ENCODE results near the gene HS3ST5. TPM values are rescaled to one million over a fixed set of nuclear protein-coding genes. Genes with fewer than 3 reads are reported as not detected.

HS3ST5 gene
- total RNA-seq, 1 experiment from 2014 or later: 8.7 TPM

DNA sequence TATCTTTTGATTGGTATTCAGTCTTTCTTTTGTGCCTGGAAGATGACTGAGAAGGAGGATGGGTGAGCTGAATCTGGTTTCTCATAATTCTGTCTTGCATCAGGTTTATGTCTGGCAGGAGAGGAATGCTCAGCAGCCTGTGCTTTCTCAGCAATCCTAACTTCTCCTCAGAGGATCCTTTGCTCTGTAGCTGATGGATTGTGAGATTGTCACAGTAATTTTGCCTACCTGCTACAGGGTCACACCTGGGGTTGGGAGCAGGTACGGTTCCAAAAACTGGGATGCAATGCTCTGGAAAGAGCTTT lies 2.1 kb upstream of the HS3ST5 start (continued):
- TF ChIP-seq, protein P1, sequence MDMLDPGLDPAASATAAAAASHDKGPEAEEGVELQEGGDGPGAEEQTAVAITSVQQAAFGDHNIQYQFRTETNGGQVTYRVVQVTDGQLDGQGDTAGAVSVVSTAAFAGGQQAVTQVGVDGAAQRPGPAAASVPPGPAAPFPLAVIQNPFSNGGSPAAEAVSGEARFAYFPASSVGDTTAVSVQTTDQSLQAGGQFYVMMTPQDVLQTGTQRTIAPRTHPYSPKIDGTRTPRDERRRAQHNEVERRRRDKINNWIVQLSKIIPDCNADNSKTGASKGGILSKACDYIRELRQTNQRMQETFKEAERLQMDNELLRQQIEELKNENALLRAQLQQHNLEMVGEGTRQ (CRISPR knock-in tag; IDR thresholded peaks at IDR 0.05): no peak
- TF ChIP-seq KAT7 (CRISPR knock-in tag; IDR thresholded peaks at IDR 0.05; ENCODE audit: borderline replicate concordance): no peak
- TF ChIP-seq, protein P2, sequence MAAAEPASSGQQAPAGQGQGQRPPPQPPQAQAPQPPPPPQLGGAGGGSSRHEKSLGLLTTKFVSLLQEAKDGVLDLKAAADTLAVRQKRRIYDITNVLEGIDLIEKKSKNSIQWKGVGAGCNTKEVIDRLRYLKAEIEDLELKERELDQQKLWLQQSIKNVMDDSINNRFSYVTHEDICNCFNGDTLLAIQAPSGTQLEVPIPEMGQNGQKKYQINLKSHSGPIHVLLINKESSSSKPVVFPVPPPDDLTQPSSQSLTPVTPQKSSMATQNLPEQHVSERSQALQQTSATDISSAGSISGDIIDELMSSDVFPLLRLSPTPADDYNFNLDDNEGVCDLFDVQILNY (CRISPR knock-in tag; IDR thresholded peaks at IDR 0.05): no peak
- TF ChIP-seq, protein P3, sequence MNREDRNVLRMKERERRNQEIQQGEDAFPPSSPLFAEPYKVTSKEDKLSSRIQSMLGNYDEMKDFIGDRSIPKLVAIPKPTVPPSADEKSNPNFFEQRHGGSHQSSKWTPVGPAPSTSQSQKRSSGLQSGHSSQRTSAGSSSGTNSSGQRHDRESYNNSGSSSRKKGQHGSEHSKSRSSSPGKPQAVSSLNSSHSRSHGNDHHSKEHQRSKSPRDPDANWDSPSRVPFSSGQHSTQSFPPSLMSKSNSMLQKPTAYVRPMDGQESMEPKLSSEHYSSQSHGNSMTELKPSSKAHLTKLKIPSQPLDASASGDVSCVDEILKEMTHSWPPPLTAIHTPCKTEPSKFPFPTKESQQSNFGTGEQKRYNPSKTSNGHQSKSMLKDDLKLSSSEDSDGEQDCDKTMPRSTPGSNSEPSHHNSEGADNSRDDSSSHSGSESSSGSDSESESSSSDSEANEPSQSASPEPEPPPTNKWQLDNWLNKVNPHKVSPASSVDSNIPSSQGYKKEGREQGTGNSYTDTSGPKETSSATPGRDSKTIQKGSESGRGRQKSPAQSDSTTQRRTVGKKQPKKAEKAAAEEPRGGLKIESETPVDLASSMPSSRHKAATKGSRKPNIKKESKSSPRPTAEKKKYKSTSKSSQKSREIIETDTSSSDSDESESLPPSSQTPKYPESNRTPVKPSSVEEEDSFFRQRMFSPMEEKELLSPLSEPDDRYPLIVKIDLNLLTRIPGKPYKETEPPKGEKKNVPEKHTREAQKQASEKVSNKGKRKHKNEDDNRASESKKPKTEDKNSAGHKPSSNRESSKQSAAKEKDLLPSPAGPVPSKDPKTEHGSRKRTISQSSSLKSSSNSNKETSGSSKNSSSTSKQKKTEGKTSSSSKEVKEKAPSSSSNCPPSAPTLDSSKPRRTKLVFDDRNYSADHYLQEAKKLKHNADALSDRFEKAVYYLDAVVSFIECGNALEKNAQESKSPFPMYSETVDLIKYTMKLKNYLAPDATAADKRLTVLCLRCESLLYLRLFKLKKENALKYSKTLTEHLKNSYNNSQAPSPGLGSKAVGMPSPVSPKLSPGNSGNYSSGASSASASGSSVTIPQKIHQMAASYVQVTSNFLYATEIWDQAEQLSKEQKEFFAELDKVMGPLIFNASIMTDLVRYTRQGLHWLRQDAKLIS (CRISPR knock-in tag; IDR thresholded peaks at IDR 0.05; ENCODE audit: borderline replicate concordance): no peak

DNA sequence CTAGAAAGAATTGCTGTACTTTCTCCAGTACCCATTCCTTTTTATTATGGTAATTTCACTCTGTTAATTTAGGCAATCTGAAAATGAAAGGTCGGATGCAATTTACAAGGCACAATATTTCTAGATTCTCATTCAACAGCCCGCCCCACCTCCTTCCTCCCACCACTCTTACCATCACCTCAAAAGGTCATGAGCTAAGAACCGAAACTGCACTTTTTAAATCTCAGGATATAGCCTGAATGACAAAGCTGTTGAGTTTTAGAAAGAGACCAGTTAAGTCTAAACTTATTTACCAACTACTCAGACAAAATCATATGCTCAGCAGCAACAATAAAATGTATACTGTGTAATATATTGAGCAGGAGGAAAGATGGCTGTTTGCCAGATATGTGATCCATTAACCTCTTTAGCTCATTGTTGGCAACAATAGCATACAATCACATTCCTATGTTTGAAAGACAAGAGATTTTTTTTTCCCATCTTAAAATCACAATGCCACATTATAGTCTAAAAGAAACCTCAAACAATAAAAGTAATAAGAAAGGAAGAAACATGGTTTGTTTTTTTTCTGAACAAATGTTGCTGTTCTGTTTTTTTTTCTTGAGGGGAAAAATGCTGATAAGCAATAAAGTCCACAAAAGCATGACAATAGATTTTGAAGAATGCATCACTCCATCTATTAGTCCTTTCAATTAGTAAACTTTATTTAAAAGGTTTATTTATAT lies 1.6 kb upstream of the HS3ST5 start:
- H3K27me3 Mint-ChIP-seq (ENCODE audit: low read depth): no peaks in the 10 kb centered on the region
- peaks cover 33% of the 10 kb centered on the region for H3K4me1 Mint-ChIP-seq

DNA sequence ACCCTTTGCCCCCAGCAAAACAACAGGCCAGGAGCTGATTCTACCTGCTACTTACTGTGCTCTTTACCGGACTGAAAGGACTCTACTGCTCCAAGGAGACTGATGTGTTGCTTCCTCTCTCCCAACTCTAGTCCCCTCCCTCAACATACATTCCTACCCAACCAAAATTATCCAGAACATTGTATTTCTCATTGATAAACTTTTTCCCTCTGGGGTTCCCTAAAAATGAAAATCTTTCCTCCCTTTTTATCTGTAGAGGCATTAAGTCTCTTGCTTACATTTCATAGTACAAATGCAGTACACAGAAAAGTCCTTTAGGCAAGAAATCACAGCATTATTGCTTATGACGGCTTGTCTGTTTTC lies 940 bp upstream of the HS3ST5 start:
- H3K4me1 Mint-ChIP-seq: peaks cover 39% of the 10 kb centered on the region
- no peaks in the 10 kb centered on the region for H3K9me3 Mint-ChIP-seq
- ChIA-PET CTCF (interaction anchor here (0.7 to 3.4 kb wide), 24 partner anchors 8 to 348 kb away, joined by 3 to 27 read pairs (median 5); no protein-coding TSS in a partner anchor), POLR2A (interaction anchor here (1.0 to 2.8 kb wide), 6 partner anchors 61 to 168 kb away, joined by 3 to 14 read pairs (median 5); no protein-coding TSS in a partner anchor)
- ATAC-seq (no peak), DNase-seq (ENCODE audit: low spot score) (no peak)
- H3K27me3 Mint-ChIP-seq (ENCODE audit: low read depth): no peaks in the 10 kb centered on the region
- H3K36me3 Mint-ChIP-seq: no peaks in the 10 kb centered on the region
- H3K4me3 Mint-ChIP-seq: peak overlapping the region; percentile 71
- peak overlapping the region; percentile 58 for H3K27ac Mint-ChIP-seq
- TF ChIP-seq TCF7 (CRISPR knock-in tag; IDR thresholded peaks at IDR 0.05; ENCODE audit: low read depth): no peak
- TF ChIP-seq, protein P4, sequence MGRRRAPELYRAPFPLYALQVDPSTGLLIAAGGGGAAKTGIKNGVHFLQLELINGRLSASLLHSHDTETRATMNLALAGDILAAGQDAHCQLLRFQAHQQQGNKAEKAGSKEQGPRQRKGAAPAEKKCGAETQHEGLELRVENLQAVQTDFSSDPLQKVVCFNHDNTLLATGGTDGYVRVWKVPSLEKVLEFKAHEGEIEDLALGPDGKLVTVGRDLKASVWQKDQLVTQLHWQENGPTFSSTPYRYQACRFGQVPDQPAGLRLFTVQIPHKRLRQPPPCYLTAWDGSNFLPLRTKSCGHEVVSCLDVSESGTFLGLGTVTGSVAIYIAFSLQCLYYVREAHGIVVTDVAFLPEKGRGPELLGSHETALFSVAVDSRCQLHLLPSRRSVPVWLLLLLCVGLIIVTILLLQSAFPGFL (CRISPR knock-in tag; IDR thresholded peaks at IDR 0.05; ENCODE audit: borderline replicate concordance): no peak
- no peak for TF ChIP-seq ZNF396 (CRISPR knock-in tag; IDR thresholded peaks at IDR 0.05; ENCODE audit: borderline replicate concordance)
- no peak for TF ChIP-seq ZNF121 (CRISPR knock-in tag; IDR thresholded peaks at IDR 0.05)
- TF ChIP-seq GRHL2 (CRISPR knock-in tag; IDR thresholded peaks at IDR 0.05; ENCODE audit: insufficient replicate concordance, severe bottlenecking): no peak
- TF ChIP-seq, protein P5, sequence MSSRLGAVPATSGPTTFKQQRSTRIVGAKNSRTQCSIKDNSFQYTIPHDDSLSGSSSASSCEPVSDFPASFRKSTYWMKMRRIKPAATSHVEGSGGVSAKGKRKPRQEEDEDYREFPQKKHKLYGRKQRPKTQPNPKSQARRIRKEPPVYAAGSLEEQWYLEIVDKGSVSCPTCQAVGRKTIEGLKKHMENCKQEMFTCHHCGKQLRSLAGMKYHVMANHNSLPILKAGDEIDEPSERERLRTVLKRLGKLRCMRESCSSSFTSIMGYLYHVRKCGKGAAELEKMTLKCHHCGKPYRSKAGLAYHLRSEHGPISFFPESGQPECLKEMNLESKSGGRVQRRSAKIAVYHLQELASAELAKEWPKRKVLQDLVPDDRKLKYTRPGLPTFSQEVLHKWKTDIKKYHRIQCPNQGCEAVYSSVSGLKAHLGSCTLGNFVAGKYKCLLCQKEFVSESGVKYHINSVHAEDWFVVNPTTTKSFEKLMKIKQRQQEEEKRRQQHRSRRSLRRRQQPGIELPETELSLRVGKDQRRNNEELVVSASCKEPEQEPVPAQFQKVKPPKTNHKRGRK (CRISPR knock-in tag; IDR thresholded peaks at IDR 0.05; ENCODE audit: borderline replicate concordance): no peak
- TF ChIP-seq, protein P6, sequence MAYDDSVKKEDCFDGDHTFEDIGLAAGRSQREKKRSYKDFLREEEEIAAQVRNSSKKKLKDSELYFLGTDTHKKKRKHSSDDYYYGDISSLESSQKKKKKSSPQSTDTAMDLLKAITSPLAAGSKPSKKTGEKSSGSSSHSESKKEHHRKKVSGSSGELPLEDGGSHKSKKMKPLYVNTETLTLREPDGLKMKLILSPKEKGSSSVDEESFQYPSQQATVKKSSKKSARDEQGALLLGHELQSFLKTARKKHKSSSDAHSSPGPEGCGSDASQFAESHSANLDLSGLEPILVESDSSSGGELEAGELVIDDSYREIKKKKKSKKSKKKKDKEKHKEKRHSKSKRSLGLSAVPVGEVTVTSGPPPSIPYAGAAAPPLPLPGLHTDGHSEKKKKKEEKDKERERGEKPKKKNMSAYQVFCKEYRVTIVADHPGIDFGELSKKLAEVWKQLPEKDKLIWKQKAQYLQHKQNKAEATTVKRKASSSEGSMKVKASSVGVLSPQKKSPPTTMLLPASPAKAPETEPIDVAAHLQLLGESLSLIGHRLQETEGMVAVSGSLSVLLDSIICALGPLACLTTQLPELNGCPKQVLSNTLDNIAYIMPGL (CRISPR knock-in tag; IDR thresholded peaks at IDR 0.05): no peak

More for the DNA sequence above, 1.6 kb upstream of the HS3ST5 start:
- CTCF ChIA-PET: interaction anchor here (0.6 to 3.4 kb wide), 15 partner anchors 17 to 1461 kb away, joined by 3 to 27 read pairs (median 6); no protein-coding TSS in a partner anchor
- no peak for TF ChIP-seq JUN (CRISPR knock-in tag; IDR thresholded peaks at IDR 0.05)
- TF ChIP-seq, protein P7, sequence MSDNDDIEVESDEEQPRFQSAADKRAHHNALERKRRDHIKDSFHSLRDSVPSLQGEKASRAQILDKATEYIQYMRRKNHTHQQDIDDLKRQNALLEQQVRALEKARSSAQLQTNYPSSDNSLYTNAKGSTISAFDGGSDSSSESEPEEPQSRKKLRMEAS (CRISPR knock-in tag; IDR thresholded peaks at IDR 0.05): no peak
- TF ChIP-seq ZNF671 (CRISPR knock-in tag; IDR thresholded peaks at IDR 0.05): no peak
- TF ChIP-seq, protein P8, sequence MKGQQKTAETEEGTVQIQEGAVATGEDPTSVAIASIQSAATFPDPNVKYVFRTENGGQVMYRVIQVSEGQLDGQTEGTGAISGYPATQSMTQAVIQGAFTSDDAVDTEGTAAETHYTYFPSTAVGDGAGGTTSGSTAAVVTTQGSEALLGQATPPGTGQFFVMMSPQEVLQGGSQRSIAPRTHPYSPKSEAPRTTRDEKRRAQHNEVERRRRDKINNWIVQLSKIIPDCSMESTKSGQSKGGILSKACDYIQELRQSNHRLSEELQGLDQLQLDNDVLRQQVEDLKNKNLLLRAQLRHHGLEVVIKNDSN (CRISPR knock-in tag; IDR thresholded peaks at IDR 0.05): no peak
- Mint-ChIP-seq H3K9me3 (peaks cover 2% of the 10 kb centered on the region), H3K4me3 (peak overlapping the region; percentile 71), H3K36me3 (peaks cover 1% of the 10 kb centered on the region; the same call in 1 of the 2 replicates), H3K27ac (peak overlapping the region; percentile 58)
- POLR2A ChIA-PET: interaction anchor here (1.0 to 2.8 kb wide), 3 partner anchors 60 to 79 kb away, joined by 5 to 14 read pairs (median 7); no protein-coding TSS in a partner anchor
- ATAC-seq: no peak
- no peak for DNase-seq (ENCODE audit: low spot score)

Measured in WTC11 (cell line).